Fibroblast of lung (primary cell): ENCODE data around the gene IL1RAP. TPM values are rescaled to one million over a fixed set of nuclear protein-coding genes. Genes with fewer than 3 reads are reported as not detected.

ENCODE experiments used
- DNase-seq, 2 donors: peaks; one replicate each; pipeline versions ENCODE4 v3.0.0 to v3.0.0-alpha.2; 2010; ENCODE audit warnings: low read depth in 2 of 2
- H2AFZ ChIP-seq: 2 replicates; pipeline ENCODE4 v1.5.1; 2012; ENCODE audit warnings: low read length, control low read depth, inconsistent platforms
- H3K27ac ChIP-seq: 2 replicates; pipeline ENCODE4 v1.5.1; 2011; ENCODE audit warnings: low read length, control low read depth; ENCODE audit not compliant: insufficient read depth
- H3K27me3 ChIP-seq: 2 replicates; pipeline ENCODE4 v1.5.1; 2011; ENCODE audit warnings: mild to moderate bottlenecking, low read length; ENCODE audit not compliant: control insufficient read depth, insufficient read depth
- H3K36me3 ChIP-seq: 2 replicates; pipeline ENCODE4 v1.5.1; 2011; ENCODE audit warnings: low read length; ENCODE audit not compliant: control insufficient read depth, insufficient read depth
- H3K4me1 ChIP-seq: 2 replicates; pipeline ENCODE4 v1.5.1; 2011; ENCODE audit warnings: low read length; ENCODE audit not compliant: control insufficient read depth, insufficient read depth; ENCODE audit errors: extremely low read depth
- H3K4me2 ChIP-seq: 2 replicates; pipeline ENCODE4 v1.5.1; 2011; ENCODE audit warnings: low read length, control low read depth; ENCODE audit not compliant: insufficient read depth; ENCODE audit errors: extremely low read depth
- H3K4me3 ChIP-seq, 4 experiments: fragments of 200-600 bp in 1 of 4; sonication (generic) in 1 of 4; replicated peaks in 1 of 4; 2 replicates each; pipeline ENCODE4 v1.5.1; 2011 to 2016; ENCODE audit warnings: low read length in 4 of 4, low read depth in 3 of 4, mild to moderate bottlenecking in 3 of 4, control low read depth in 2 of 4, inconsistent platforms in 1 of 4, mixed read lengths in 1 of 4; ENCODE audit not compliant: insufficient read depth in 1 of 4; ENCODE audit errors: control extremely low read depth in 1 of 4
- H3K79me2 ChIP-seq: 2 replicates; pipeline ENCODE4 v1.5.1; 2012; ENCODE audit warnings: mild to moderate bottlenecking, low read length, inconsistent platforms; ENCODE audit not compliant: control insufficient read depth, insufficient read depth
- H3K9ac ChIP-seq: 2 replicates; pipeline ENCODE4 v1.5.1; 2011; ENCODE audit warnings: mild to moderate bottlenecking, low read length, control low read depth; ENCODE audit not compliant: insufficient read depth
- H3K9me3 ChIP-seq: 2 replicates; pipeline ENCODE4 v1.5.1; 2012; ENCODE audit warnings: low read depth, low read length; ENCODE audit not compliant: control insufficient read depth, insufficient read depth
- H4K20me1 ChIP-seq: 2 replicates; pipeline ENCODE4 v1.5.1; 2011; ENCODE audit warnings: low read length; ENCODE audit not compliant: control insufficient read depth, insufficient read depth; ENCODE audit errors: extremely low read depth
- CTCF ChIP-seq, 2 donors: IDR thresholded peaks in 1 of 2; conservative IDR thresholded peaks in 1 of 2; 1 replicate in 1 of 2; 2 replicates in 1 of 2; pipeline ENCODE4 v1.5.1; 2011 to 2012; ENCODE audit warnings: low read length in 2 of 2, control low read depth in 1 of 2, inconsistent platforms in 1 of 2, low read depth in 1 of 2, mild to moderate bottlenecking in 1 of 2
- EZH2 ChIP-seq: IDR thresholded peaks from 2 replicates; pipeline ENCODE4 v1.5.1; 2012; ENCODE audit warnings: low read length, control low read depth, mild to moderate bottlenecking; ENCODE audit errors: missing control alignments
- polyA plus RNA-seq, 2 donors: library from polyadenylated mRNA; depleted of rRNA in 1 of 2; stranded (reverse) in 1 of 2; unstranded in 1 of 2; fragments of >200 nt; gene quantifications; 2 replicates each; pipeline ENCODE4 v1.2.1, GENCODE V29; 2011 to 2012; ENCODE audit warnings: missing spikeins in 1 of 2
- total RNA-seq: library from RNA; depleted of rRNA; stranded (reverse); fragments of >200 nt; gene quantifications from 2 replicates; pipeline ENCODE4 v1.2.1, GENCODE V29; 2014

The IL1RAP gene
- total and polyA plus RNA-seq, 2 donors (not counting 1 experiment from before 2014, with no cell fraction given) = 10.2 to 12.6 TPM

DNA sequence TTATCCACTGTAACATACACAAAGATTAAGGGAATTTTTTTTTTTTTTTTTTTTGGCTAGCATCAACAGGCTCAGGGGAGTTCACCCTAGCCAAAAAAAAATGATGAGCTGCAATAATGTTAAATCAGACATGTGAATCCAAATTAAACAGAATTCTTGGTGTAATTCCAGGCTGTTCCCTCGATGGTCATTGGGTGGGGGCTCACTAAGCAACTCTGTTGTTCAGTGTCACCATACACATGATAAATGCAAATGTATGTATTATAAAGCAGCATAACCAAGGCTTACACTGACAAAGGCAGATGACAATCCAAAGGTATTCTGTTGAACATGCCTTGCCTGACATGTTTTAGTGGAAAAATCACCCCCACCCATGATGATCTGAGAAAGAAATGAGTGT is 29.0 kb downstream of the IL1RAP start:
- no peak for DNase-seq
- Histone ChIP-seq H3K27me3 (no peaks in the 10 kb centered on the region), H3K79me2 (no peaks in the 10 kb centered on the region), H3K36me3 (no peaks in the 10 kb centered on the region), H3K9me3 (no peaks in the 10 kb centered on the region), H3K4me1 (no peaks in the 10 kb centered on the region), H3K9ac (no peak overlapping the region), H2AFZ (no peak overlapping the region), H3K4me2 (no peak overlapping the region), H3K4me3 (no peak overlapping the region), H4K20me1 (no peaks in the 10 kb centered on the region), H3K27ac (no peak overlapping the region)
- TF ChIP-seq EZH2 (no peak), CTCF (conservative IDR thresholded peaks at IDR 0.05 in 1 of 2, IDR thresholded peaks at IDR 0.05 in 1 of 2; ENCODE audit: low read depth in 1 of 2, low read length in 2 of 2) (no peak)

GRCh38 chr3:190543671-190544070 is 29.8 kb downstream of the IL1RAP start:
- no peaks in the 10 kb centered on the region for H4K20me1 ChIP-seq
- H3K9ac ChIP-seq = no peak overlapping the region
- H3K27me3 ChIP-seq = no peaks in the 10 kb centered on the region
- no peak overlapping the region for H3K4me2 ChIP-seq
- no peaks in the 10 kb centered on the region for H3K4me1 ChIP-seq
- TF ChIP-seq CTCF (conservative IDR thresholded peaks at IDR 0.05 in 1 of 2, IDR thresholded peaks at IDR 0.05 in 1 of 2; ENCODE audit: low read depth in 1 of 2, low read length in 2 of 2) = no peak
- TF ChIP-seq EZH2 = no peak
- no peaks in the 10 kb centered on the region for H3K9me3 ChIP-seq
- H3K4me3 ChIP-seq = no peak overlapping the region
- DNase-seq = no peak
- H3K36me3 ChIP-seq = no peaks in the 10 kb centered on the region
- H3K79me2 ChIP-seq = no peaks in the 10 kb centered on the region
- no peak overlapping the region for H3K27ac ChIP-seq
- no peak overlapping the region for H2AFZ ChIP-seq

- Histone ChIP-seq H3K4me2 (no peak overlapping the region), H3K79me2 (no peaks in the 10 kb centered on the region), H4K20me1 (no peaks in the 10 kb centered on the region), H3K27me3 (no peaks in the 10 kb centered on the region), H3K9me3 (no peaks in the 10 kb centered on the region), H3K27ac (no peak overlapping the region), H3K36me3 (no peaks in the 10 kb centered on the region), H3K9ac (no peak overlapping the region), H2AFZ (no peak overlapping the region), H3K4me3 (no peak overlapping the region), H3K4me1 (no peaks in the 10 kb centered on the region)
- no peak for DNase-seq
- TF ChIP-seq EZH2 (no peak), CTCF (conservative IDR thresholded peaks at IDR 0.05 in 1 of 2, IDR thresholded peaks at IDR 0.05 in 1 of 2; ENCODE audit: low read depth in 1 of 2, low read length in 2 of 2) (no peak)
Observed at GRCh38 chr3:190545191-190545590, 31.3 kb downstream of the IL1RAP start.
